Superior temporal gyrus (tissue), 1 donor: ENCODE data around the gene LCE2A.
"Not testable (repeated sequence)": the region's sequence is repeated elsewhere in the genome, so short reads cannot be mapped to it uniquely, and the experiment has no call there.

ENCODE experiments used
- DNase-seq: peaks from one replicate; pipeline ENCODE4 v3.0.0-alpha.2; 2016; ENCODE audit errors: extremely low spot score

Gene LCE2A, protein sequence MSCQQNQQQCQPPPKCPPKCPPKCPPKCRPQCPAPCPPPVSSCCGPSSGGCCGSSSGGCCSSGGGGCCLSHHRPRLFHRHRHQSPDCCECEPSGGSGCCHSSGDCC

DNA sequence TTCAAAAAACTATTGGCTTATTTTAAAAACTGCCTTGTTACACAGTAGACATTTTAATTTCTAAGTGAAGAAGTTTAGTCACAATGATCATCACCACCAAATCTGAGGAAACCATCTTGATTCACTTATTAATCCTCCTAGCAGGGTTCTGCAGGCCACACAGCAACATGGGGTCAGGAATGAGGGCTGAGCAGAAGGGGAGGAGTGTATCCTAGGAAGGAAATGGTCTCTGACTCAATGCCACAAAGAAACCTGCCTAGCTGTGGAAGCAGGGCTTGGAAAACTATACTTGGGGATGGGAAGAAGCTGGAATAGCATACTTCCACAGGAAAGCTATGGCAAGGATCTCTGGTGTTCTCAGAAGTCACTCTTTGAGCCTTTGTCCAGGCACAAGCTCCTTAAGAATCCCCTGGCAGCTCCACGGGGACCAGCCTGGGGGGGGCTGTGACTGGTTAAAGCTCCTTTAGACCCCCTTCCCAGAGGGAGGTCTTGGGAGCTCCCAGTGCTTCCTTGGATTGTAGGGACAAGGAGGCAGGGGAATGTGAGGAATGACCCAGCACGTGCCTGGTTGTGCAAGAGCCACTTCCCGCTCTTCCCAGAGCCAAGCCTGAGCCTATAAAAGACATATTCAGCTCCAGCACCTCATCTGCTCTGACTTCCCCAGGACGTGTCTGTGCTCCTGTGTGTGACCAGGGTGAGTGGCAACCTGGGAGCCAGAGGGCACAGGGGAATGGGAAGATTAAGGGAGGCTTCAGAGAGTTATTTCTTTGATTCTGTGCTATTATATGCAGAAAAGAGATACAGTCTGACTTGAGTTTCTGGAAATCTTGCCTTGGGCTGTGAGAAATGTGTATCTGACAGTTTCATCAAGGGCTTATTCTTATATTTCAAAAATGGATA lies at the start of gene LCE2A:
Gene LCE2A (plus strand): TSS at position 645 of the 900 bp plus-strand sequence. CDS start 557 bp downstream, outside the sequence.
- no peak for DNase-seq

DNA sequence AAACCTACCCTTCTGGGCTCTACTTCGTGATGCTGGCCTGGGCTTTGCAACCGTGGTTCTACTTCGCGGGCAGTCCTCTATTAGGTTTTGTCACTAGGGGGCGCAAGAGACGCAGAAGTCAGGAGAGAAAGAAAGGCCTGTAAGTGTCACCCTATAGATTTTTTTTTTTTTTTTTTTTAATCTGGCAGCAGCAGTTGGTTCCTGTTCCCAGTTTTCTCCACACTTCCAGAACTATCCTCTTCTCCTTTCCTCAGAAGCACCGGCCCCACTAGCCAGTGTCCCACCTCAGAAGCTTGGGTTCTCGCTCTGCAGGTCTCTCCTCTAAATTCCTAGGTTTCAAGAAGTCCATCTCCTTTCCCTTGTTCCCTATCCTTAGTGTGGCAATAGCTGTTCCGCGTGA lies 44.0 kb upstream of the LCE2A start:
- peak; percentile 75 for DNase-seq

DNA sequence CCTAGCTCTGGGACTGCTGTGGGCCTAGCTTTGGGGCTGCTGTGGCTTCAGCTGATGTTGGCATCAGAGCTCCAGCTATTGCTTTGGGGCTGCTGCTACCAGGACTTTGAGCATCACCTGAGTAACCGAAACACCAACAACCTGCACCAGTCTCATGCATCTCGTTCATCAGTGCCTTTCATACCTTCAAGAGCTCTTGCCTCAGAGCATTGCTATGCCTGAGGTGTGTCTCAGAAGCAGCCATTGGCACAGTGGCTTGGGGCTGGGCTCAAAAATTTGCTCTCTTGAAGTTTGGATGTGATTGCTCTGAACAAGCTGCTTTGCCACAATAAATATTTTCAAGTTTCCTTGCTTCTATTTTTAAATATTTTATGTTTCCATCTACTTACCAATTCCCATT lies 41.7 kb upstream of the LCE2A start:
- DNase-seq = no peak

DNA sequence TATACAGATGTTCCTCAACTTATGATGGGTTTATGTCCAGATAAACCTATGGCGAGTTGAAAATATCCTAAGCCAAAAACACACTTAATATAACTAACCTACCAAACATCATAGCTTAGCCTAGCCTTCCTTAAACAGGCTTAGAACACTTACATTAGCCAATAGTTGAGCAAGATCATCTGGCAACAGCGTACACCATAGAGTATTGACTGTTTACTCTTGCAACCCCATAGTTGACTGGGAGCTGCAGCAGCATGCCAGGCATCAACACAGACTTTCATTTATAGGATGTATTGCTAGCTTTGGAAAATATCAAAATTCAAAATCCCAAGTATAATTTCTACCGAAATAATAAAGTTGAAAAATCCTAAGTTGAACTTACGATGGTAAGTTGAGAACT lies 40.5 kb upstream of the LCE2A start:
- DNase-seq = no peak

DNA sequence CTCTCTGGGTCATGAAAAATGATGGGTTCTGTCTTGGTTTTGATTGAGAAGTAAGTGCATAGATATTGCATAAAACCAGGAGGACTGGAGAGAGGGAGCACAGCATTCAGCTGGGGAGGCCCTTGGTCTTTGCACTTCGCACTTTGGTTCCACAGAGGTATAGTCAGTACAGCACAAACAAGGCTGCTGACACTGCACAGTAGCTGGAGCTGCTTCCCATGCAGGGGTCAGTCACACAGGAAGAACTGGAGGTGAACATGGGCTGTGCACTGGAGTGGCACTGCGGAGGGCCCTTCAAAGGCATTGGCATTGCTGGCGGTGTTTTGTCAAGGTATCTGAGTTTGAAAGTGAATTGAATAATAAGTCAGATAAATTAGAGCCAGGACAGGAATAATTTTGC lies 39.5 kb upstream of the LCE2A start:
- no peak for DNase-seq

DNA sequence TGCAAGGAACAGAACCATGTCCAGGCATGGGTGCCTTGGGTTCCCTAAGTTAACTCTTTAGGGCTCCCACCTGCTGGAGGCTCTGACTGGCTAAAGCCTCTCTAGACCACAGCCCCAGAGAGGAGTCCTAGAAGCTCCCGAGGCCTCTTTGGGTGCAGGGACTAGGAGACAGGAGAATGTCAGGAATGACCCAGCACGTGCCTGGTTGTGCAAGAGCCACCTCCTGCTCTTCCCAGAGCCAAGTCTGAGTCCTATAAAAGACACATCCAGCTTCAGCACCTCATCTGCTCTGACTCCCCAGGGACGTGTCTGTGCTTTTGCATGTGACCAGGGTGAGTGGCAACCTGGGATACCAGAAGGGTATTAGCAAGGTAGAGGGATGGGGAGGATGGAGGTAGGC lies 35.0 kb upstream of the LCE2A start, which contains the start of gene LCE2D:
Gene LCE2D (plus strand): TSS at position 283 of the 400 bp plus-strand sequence. CDS start 726 bp downstream, outside the sequence.
- DNase-seq = no peak

DNA sequence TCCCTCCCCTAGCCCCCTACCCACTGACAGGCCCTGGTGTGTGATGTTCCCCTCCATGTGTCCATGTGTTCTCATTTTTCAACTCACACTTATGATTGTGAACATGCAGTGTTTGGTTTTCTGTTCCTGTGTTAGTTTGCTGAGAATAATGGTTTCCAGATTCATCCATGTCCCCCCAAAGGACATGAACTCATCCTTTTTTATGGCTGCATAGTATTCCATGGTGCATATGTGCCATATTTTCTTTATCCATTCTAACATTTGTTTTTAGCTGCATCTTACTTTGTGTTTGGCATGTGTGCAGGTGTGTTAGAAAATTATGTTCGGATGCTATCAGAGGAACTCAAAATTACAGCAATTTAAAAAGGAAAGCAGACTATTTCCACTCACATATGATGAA lies 32.0 kb upstream of the LCE2A start:
- DNase-seq = not testable (repeated sequence)

DNA sequence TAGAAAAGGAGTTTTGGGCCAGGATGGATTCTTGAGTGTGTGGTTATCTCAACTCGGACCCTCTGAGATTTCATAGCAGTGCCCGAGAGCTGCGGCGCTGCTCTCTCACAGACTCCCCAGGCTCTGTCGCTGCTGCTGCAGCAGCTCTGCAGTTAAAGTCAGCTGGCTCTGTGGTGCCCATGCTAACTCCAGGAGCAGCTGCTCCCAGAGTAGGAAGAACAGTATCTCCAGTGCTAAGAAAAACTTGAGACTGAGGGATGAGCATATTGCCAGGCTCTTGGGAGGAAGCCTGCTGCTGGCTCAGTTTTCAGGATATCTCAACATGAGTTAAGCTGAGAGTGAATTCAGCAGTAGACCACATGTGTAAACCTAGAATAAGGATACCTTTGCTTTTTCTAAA lies 30.5 kb upstream of the LCE2A start:
- DNase-seq = peak; percentile 24

DNA sequence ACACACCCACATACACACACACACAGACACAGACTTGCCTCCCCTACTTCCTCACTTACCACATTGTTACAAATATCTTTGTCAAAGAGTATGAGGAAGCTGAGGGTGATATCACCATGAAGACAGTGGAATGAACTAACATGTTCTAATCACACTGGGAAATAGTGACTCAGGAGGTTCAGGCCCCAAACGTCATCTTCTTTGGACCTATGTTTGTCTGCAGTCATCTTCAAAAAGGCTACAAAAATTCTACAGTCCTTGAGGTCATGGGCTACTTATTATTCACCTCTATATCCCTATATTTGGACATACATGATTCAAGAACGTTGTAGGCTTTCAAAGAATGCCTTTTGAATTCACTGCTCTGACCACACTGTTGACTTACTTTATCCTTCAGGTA lies 25.1 kb upstream of the LCE2A start:
- DNase-seq = no peak

DNA sequence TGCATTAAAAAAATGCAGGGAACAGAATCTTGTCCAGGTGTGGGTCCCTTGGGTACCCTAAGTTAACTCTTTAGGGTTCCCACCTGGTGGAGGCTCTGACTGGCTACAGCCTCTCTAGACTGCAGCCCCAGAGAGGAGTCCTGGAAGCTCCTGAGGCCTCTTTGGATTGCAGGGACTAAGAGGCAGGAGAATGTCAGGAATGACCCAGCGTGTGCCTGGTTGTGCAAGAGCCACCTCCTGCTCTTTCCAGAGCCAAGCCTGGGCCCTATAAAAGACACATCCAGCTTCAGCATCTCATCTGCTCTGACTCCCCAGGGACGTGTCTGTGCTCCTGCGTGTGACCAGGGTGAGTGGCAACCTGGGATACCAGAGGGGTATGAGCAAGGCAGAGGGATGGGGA lies 23.2 kb upstream of the LCE2A start, which contains the start of gene LCE2C:
Gene LCE2C (plus strand): TSS at position 297 of the 400 bp plus-strand sequence. CDS start 737 bp downstream, outside the sequence.
- DNase-seq = not testable (repeated sequence)

DNA sequence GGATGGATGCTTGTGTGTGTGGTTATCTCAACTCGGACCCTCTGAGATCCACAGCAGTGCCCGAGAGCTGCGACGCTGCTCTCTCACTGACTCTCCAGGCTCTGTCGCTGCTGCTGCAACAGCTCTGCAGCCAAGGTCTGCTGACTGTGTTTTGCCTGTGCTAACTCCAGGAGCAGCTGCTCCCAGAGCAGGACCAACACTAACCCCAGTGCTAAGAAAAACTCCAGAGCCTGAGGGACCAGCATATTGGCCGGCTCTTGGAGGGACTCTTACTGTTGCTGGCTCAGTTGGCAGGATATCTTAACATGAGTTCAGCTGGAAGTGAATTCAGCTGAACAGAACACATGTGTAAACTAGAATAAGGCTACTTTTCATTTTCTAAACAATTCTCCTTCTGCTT lies 18.7 kb upstream of the LCE2A start:
- no peak for DNase-seq

DNA sequence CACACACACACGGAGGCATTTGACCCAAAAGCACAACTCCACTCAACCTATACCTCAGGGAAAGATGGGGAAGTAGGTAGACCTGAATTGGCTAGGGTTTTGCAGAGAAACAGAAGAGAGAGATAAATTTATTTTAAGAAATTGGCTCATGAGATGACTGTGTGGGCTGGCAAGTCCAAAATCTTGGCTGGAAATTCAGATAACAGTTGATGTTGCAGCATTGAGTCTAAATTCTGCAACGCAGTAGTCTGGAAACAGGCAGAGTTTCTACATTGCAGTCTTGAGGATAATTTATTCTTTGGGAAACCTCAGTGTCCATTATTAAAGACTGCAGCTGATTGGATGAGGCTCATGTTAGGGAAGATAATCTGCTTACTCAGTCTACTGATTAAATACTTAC lies 16.5 kb upstream of the LCE2A start:
- DNase-seq = peak; percentile 47

DNA sequence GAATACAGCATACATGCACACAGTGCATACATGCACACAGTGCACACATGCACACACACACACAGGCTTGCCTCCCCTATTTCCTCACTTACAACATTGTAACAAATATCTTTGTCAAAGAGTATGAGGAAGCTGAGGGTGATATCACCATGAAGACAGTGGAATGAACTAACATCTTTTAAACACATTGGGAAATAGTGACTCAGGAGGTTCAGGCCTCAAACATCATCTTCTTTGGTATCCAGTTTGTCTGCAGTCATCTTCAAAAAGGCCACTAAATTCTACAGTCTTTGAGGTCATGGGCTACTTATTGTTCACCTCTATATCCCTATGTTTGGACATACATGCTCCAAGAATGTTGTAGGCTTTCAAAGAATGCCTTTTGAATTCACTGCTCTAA lies 14.3 kb upstream of the LCE2A start:
- DNase-seq = no peak

DNA sequence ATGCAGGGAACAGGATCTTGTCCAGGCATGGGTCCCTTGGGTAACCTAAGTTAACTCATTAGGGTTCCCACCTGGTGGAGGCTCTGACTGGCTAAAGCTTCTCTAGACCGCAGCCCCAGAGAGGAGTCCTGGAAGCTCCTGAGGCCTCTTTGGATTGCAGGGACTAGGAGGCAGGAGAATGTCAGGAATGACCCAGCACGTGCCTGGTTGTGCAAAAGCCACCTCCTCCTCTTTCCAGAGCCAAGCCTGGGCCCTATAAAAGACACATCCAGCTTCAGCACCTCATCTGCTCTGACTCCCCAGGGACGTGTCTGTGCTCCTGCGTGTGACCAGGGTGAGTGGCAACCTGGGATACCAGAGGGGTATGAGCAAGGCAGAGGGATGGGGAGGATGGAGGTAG lies 12.3 kb upstream of the LCE2A start, which contains the start of gene LCE2B:
Gene LCE2B (plus strand): TSS at position 301 of the 400 bp plus-strand sequence. CDS start 721 bp downstream, outside the sequence.
- DNase-seq = not testable (repeated sequence)

DNA sequence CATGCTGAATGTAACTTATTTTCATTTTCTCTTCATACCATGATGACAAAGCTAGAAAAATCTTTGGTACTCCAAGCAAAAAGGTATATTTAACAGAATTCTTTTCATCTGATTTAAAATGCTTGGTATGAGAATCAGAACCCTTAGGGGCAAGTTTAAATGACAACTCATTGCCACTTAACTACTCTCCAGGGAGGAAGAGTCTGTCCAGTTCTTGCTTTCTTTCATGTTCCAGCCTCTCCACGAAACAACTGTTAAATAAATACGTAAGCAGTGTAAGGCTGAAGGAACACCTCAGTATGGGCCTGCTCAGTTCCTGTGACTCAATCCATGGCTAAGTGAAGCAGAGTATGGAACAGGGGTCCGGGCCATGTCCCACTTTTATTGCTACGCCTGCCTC lies 1.6 kb downstream of the LCE2A start:
- no peak for DNase-seq

DNA sequence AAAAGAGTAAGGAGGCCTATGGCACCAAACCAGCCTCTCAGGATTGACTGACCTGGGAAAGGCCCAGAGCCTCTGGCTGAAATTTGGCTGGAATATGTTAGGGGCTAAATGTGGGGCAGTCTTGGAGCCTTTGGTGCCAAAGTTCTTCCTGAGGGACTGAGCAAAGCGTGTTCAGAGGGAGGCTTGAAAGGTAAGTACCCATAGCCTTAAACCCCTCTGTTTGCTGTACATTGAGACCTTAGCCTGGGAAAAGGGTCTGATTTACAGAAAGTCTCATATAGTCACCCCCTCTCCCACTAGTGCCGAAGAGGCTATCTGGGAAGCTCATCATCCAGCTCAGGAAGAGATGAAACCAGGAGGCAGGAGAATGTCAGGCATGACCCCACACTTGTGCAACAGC lies 9.7 kb downstream of the LCE2A start, which contains the start of gene LCE4A:
Gene LCE4A (plus strand): TSS at position 301 of the 400 bp plus-strand sequence. CDS start 916 bp downstream, outside the sequence.
- DNase-seq = no peak

DNA sequence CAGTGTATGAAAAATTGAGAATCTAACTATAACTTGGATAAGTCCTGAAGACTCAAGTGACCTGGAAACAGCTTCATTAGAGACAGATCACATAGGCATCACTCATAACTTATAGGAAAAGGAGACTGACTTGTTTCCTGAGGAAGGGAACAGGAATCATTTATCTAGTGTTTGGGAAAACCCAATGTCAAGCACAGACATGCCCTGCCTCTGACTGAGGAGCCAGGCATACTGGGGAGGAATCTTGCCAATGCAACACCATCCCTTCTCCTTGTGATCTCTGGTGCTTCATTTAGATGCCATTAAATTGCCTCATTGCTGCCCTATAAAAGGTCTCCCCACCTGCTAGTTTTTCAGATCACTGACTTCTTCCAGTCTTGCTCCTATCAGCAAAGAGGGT lies 20.1 kb downstream of the LCE2A start:
- no peak for DNase-seq

DNA sequence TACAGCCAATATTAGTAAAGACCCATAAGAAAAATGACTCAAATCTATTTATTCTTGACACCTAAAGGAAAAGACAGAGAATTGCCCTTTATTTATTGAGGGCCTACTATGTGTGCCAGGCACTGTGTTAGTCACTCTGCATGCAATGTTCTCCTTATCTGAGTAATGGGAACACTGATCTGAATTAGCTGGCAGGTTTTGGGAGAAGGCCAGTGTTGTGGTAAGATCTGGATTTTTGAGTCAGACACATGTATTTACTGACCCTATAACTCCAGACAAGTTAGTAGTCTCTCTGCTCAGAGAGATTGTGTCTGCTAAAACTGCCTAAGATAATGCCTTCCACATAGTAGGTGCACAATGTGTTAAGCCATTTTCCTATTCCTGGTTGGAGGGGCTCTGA lies 27.1 kb downstream of the LCE2A start:
- no peak for DNase-seq

DNA sequence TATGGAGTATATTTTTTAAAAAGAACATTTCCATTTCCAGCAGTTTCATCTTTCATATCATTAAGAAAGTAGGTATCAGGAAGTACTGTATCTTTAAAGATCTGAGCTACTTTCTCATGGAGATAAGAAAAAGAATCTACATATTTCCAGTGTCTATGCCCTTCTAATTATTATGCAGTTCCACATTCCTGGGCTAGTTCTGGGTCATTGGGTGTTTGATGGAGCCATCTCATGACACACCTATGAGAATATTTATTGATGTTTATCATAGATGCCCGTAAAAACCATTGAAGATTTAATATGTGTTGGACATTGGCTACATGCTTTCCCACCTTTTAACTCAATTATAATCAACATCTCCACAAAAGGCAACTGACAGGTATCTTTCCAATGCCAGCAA lies 30.8 kb downstream of the LCE2A start:
- no peak for DNase-seq

DNA sequence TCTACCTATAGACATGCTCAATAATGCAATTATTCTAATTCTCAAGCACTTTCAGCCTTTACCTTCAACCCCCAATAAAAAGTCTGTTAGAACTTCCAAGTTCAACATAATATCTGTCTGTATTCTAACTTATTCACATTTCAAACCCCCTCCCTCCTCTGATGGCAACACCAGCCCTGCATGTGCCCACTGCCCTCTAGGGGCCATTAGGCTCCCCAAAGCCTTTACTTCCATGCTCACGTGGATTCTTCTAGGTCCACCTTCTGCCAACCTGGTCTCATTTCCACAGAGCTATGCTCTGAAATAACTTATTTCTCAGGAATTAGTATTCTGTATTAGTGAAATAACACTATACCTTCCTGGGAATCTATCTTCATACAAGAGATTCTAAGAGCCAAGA lies 37.5 kb downstream of the LCE2A start:
- no peak for DNase-seq

DNA sequence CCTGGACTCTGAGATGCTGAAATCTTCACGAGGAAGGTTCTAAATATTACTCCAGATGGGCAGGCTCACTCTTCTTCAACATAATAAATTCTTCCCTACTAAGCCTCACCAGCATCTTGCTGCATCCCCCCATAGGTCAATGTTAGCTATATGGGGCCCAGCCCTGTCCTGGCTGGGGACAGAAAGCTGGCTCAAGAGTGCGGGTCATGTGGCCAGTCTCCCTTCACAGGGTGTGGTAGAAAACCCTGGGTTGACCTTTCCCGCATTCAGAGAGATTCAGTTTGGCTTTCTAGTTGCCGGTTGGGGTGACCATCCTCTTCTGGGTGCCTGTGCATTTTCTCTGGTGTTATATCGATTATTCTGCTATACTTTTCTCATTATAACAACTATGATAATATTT lies 39.9 kb downstream of the LCE2A start:
- no peak for DNase-seq

DNA sequence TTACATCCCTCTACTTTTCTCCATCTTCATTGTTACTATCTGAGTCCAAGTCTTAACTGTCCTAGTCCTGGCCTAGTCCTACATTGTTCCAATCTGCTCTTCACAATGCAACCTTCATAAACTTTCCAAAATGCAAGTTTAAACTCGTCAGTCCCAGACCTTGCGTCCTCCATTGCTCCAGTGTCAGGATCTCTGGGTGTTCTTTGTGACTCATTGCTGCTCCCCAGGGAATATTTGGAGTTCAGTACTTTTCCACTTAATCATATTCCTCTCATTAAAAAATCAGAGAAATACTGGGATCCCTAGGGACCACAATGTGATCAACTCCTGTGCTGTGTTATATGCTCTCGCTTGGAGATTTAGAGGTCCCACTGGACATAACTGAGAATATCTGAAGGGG lies 41.7 kb downstream of the LCE2A start:
- no peak for DNase-seq

DNA sequence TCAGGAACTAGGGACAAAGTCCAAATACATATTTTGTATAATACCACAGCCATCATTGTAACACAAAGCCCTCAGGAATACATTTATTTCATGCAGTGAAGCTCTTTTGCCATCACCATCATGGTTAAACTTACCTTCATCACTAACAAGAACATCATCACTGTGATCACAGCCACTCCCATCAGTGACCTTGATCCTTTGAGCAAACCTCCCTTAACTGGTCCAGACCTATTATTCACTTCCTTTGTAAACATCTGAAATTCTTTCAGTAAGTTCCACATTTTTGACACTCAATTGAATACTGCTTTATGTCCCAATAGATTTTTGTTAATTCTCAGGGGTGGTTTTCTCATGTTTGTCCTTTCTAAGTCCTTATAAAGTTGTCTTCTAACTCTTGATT lies 43.5 kb downstream of the LCE2A start:
- no peak for DNase-seq
